Measurements from ENCODE around the gene CFAP20DC.
A peak's percentile ranks its signal among the peaks of the same experiment; 100 is the strongest.

The CFAP20DC gene

DNA sequence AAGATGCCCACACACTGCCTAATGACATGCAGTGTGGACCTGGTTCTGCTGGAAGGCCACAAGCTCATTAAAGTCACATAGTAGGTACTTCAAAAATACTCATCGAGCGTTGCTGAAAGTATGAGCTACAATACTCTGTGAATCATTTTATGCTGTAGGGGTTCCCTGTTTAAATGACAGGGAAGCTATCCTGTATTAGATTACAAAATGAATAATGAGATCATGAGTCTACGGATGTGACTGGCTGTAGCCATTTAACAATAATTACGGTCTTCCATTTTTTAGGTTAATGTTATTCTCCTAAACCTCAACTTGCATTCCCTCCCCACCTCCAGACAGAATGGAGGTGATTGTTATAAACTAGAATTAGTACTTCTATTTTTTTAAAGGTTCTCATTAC is 255.1 kb downstream of the CFAP20DC start:
- DNase-seq: no peak

DNA sequence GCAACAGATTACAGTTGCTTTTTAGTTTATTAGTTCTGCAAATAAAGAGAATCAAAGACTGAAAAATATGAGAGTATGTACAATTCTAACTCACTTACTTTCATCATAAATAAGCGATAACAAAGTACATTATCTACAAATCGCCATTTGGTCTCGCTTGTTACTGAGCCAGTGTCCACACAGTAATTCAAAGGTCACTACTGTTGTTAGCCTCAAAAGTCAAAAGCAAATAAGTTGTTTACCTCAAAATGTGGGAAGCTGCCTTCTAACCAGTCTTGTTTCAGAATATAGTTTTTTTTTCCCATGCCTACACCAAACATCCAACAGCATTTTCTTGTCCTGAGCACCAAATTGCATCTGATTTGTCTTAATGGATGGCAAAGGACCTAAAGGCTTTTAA is 255.9 kb downstream of the CFAP20DC start:
- no peak for DNase-seq

DNA sequence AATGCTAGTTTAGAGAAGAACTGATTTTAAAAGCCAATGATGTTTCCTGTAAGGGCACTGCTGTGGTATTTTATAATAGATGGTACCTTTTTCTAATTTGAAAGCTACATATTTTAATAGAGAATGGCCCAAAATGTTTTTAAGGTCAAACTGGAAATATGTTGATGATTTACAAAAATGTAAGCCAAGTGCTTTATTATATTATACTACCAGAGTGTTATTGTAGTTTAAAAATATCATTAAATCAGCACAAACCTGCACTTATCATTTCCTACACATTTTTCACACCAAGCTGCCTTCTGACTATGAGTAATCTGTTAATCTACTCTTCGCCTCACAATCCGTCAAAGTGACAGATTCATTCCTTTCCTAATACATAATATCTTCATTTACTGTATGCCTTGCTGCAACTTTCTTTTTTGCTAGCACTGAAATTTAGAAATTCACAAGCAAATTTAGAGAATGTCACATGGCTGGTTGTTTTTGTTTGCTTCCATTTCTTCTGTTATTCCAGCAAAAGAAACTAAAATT is 256.8 kb downstream of the CFAP20DC start:
- DNase-seq: no peak

DNA sequence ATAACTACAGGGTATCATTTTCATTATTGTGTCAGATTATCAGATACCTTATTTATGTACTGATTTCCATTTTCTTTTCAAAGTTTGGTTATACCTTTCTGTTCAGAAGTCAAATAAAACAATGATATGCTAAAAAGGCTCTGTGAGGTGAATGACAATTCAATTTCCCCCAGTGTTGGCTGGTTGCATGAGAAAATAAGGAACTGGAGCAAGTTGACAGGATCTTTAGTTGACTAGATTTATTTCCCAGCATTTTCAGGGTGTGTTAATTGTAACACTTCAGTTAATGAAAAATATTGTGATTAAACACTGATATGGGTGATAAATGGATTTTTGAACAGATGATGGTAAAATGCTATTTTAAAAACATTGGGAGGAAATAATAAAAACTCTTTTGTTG is 260.4 kb downstream of the CFAP20DC start:
- DNase-seq: no peak

DNA sequence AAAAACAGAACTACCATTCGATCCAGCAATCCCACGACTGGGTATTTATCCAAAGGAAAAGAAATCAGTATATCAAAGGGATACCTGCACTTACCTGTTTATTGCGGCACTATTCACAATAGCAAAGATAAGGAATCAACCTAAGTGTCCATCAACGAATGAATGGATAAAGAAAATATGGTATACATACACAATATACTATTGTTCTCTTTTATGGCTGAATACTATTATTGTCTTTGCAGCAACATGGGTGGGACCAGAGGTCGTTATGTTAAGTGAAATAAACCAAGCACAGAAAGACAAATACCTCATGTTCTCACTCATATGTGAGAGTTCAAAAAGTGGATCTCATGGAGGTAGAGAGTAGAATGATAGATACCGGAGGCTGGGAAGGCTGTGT is 264.9 kb downstream of the CFAP20DC start:
- no peak for DNase-seq

DNA sequence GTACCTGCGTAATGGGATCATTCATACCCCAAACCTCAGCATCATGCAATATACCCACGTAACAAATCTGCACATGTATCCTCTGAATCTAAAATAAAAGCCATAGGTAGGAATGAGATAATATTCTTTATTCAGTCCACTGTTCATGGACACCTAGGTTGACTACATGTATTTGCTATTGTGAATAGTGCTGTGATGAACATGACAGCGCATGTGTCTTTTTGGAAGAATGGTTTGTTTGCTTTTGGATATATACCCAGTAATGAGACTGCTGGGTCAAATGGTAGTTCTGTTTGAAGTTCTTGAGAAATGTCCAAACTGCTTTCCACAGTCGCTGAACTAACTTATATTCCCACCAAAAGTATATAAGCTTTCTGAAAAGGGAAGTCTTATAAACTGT is 265.4 kb downstream of the CFAP20DC start:
- DNase-seq: no peak

DNA sequence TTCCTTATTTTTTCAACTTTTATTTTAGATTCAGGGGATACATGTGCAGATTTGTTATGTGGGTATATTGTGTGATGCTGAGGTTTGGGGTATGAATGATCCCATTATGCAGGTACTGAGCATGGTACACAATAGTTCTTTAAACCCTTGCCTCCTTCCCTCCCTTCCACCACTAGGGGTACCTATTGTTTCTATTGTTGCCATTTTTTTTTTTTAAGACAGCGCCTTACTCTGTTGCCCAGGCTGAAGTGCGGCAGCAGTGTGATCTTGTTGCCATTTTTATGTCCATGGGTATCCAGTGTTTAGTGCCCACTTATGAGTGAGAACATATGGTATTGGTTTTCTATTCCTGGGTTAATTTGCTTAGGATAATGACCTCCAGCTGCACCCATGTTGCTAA is 266.0 kb downstream of the CFAP20DC start:
- DNase-seq: no peak

DNA sequence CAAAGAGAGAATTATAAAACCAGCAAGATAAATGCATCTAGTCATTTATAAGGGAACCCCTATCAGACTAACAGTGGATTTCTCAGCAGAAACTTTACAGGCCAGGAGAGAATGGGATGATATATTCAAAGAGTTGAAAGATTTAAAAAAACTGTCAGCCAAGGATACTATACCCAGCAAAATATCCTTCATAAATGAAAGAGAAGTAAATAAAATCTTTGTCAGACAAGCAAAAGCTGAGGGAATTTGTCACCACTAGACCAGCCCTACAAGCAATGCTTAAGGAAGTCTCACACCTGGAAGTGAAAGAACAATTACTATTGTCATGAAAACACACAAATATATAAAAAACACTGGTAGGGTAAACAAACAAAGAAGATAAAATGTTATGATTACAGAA is 269.9 kb downstream of the CFAP20DC start:
- peak; percentile 0 for DNase-seq

DNA sequence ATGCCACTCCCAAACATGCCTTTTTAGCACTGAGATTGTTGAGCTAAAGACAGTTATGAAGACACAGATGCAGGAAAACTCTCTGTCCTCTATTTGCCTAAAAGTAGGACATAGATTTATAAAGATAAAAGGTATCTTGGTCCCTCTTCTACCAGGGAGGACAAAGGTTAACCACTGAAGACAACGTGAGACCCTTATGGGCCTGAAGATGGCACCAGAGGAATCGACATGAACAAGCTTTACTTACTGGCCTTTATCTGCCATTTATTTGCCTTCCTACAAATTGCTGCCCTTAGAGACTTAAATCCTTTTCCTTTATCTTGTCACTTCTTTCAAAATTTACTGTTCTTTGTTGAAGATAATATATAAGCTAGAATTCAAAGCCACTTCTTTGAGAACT is 273.6 kb downstream of the CFAP20DC start:
- no peak for DNase-seq

DNA sequence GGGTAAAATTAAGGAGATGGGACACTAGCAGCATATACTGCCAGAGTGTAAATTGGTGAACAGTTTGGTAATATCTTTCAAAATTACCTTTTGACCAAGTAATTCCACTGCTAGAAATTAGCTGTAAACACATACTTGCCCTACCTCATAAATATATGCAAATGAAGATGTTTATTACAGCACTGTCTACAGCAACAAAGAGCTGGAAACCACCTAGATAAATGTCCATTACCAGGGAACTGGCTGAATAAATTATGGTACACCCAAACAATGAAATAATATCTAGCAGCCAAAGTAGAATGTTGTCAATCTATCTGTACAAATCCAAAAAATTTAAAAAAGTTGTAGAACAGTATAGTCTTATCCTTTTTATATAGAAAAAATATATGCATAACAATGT is 277.4 kb downstream of the CFAP20DC start:
- DNase-seq: no peak

DNA sequence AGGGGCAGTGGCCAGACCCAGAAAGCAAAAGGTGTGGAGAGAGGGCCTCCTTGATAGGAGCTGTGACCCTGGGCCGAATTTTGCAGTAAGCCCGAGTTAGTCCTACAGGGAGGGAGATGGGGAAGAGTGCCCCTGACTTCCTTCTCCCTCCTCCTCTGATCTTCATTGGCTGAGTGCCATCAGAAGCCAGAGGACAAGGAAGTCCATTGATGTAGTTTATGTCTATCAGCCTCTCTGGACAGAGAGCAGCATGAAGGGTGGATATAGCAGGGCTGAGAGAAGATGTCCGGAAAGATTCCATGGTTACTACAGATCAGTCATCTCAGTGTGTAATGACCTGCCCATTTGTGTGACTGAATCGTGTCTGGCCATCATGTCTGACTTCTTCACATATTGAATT is 280.8 kb downstream of the CFAP20DC start:
- DNase-seq: no peak

DNA sequence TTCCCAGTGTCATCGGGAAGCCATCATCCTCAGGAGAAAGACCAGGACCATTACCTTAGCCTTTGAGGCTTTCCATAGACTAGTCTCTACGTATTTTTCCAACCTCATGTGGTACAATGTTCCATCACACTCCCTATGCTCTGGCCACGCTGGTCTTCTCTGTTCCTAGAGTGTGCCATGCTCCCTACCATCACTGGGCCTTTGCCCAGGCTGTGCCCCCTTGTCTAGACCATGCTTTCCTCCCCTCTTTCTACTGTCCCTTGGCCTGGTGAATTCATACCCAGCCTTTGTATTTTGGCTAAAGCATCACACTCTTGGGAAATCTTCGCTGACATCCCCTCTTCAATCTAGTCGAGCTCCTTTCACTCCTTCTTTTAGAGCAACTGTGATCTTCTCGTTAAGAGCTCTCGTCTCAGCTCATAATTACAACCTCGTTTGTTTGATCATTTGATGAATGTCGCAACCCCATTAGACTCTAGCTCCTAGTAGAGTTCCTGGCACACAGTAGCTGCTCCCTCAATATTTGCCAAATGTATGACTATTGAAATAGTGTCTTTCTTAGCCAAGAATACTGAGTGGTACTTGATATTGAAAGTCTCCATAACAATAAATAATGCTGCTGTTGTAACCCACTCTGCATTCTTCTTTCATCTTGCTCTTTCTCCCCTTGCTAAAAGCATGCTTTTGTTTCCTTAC is 283.1 kb downstream of the CFAP20DC start:
- DNase-seq: no peak

DNA sequence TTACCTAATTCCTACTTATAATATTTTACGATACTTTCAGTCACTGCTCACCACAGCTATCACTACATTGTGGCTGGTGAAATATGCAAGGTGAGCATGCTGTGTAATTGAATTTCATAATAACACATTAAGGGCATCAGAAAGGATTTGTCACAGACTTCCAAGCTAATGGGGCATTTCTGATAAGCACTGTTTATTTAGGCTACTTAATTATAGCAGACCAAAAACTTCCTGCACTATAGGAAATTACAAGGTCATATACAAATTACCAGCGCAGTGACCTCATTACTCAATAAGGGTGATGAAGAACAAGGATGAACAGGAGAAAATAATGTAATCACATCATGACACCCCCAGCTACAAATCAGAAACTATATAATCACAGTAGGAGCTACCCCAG is 294.7 kb downstream of the CFAP20DC start:
- no peak for DNase-seq

DNA sequence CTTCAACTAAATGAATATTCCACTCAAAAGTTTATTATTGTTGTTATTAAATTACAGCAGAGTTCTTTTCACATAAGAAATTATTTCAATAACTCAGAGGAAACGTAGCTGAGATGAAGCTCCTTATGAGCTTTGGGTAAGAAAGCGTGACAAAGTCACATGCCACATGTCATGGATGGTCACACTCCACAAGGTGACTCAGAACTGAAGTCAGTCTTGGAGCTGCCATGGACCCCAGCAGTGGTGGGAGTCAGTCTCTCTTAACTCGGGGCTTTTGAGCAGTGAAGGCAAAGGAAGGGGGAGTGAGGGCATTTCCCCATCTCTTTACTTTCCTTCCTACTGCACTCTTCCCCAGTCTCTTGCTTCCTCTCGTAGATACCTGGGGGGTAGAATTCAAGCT is 295.8 kb downstream of the CFAP20DC start:
- no peak for DNase-seq

DNA sequence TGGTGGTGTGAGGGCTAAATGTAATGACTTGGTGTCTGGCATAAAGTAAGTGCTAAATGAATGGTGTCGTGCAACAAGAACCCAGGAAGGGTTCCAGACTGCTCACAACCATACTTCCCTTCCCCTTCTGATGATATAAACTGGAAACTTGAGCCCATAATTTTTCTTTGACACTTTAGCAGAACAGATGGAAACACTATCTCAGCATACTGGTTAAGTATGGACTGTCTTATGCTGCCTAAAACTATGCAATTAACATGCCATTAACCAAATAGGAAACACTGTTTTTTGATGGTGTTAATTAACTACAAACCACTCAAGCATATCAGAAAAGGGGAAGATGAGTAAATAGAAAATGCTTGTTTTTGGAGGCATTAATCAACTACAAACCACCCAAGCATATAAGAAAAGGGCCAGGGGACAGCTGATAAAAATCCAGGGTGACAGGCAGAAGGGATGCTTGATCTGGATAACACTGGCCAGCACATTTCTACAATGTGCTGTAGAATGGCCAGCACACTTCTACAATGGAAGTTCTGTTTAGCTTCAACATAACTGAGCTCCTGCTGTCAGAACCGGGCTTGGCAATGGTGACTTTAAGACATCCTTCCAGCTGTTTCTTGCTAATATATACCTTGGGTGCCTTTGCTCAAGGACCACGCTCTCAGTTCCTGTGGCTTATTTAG is 297.8 kb downstream of the CFAP20DC start:
- DNase-seq: no peak

DNA sequence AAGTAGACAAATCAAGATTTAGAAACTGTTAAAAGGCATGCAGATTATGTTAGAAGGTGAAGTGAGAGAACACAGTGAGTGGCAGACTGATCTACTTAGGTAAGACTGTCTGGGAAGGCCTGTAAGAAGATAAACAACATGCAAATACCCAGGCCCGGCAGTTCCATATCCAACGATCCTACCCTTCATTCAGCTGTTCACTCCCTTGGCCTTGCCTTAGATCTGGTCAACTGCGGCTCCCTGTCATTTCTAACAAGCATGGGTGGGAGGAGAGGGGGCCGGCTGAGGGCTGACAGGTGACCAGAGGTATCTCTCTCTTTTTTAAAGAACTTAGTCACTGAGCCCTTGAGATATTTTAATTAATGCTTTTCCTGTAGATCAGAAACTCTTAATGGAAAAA is 298.6 kb downstream of the CFAP20DC start:
- DNase-seq: no peak

DNA sequence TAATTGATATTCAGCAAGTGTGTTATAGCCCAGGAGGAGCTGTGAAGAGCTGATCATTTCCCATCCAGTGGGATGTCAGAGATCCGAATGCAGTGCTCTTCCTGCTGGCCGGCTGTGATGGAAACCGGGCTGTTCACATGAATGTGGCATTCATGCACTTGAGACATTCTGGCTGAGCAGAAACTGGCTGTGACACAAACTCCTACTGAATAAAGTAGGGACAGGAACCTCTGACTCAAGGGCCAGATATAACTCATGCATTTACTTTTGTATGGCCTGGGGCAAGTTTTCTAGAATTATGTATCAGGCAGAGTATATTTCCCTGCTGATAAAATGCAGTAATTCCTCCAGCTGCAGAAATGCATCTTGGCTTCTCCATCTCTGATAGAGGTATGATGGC is 299.9 kb downstream of the CFAP20DC start:
- DNase-seq: no peak

DNA sequence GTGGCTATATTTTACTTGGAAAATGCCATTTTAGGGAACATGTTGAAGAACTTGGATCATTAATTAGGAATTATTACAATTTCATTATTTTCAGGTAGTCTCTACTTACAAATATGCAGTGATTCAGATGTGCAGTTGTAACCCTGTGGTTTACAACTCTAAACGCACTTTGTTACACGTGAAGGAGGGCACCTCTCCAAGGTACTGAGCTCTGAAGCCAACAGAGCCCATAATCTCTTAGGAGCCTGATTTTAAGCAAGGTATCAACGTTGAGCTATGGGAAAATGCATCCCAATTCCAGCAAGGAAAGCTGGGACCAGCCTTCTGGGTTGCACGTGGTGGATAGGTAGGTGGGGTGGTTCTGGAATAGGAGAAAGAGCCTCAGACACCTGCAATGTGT is 301.8 kb downstream of the CFAP20DC start:
- no peak for DNase-seq

DNA sequence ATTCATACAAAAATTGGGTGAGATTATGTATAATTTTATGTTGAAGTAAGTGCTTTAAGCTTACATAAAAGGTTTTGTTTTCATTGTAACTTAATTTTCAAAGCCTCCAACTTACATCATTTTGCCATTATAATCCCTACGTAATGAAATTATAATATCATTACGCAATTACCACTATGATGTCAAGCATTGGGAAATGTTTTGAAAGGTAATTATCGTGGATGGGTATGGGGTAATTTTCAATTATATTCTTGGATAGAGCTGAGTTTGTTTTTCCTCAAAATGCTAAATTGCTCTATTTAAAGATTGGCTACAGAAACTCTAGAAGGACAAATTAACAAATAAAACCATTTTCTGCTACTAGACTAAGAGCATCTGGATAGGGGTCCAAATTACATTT is 303.1 kb downstream of the CFAP20DC start:
- no peak for DNase-seq

DNA sequence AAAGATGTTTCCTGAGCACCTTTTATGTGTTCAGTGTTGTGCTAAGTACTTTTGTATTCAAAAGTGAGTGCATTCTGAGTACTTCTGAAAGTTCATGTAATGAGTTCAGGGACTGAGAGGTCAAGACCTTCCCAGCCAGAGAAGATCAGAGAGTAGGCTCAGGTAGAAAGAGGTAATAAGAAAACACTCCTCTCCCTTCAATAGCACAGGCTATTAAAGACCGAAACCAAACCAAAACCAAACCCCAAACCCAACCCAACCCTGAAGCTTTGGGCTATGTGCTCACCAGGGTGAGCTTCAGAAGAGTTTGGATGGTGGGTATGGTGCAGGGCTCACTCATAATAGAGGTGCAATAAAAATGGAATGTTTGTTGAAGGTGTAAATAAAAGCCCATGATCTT is 306.5 kb downstream of the CFAP20DC start:
- no peak for DNase-seq

DNA sequence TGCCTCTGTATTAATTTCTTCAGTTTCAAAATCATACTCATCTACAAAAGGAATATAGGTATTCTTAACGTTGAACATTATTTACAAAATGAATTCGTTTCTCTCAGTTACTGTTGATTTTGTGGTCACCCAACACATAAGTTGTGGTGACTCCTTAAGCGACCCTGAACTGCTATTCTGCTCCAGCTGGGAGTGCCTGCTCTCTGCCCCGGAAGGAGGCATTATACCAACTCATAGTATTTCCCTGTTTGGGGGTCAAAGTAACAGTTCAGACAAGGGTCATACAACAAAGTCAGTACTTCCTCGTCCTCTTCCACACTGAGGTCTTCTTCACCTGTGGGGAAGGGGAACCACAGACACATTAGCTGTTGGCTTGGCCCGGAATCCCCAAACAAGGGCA is 307.6 kb downstream of the CFAP20DC start:
- no peak for DNase-seq

DNA sequence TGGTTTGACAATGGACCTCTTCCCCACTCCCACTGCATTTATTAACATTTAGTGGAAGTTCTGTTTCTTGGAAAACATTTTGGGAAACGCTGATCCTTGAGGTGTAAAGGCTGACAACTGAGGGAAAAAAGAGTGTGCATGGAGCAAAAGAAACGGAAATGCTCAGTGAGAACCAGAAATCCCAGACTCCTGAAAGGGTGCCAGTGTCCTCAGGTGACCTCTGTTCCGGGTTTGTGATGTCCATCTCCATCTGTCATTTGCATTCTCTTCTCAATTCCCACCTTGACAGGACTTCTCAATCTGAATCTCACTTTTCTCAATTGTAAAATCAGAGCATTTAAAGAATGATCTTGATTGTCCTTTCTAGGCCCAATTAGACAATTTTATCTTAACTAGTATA is 312.2 kb downstream of the CFAP20DC start:
- DNase-seq: no peak

DNA sequence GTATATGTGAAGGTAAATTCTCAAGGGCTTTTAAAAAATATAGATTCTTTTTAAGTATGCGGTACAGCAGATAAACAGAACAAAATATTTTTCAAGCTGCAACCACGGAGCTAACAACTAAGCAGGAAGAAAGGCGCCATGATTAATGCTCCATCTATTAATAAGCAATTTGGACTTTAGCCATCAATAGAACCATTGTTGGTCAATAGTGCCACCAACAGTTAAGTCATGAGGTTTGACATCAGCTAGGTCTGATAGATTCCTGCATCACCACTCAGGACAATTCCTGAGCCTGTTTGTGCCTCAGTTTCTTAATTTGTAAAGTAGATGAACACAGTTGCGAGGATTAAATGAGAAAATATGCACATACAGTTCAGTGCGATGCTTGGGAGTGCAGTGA is 318.2 kb downstream of the CFAP20DC start:
- no peak for DNase-seq

DNA sequence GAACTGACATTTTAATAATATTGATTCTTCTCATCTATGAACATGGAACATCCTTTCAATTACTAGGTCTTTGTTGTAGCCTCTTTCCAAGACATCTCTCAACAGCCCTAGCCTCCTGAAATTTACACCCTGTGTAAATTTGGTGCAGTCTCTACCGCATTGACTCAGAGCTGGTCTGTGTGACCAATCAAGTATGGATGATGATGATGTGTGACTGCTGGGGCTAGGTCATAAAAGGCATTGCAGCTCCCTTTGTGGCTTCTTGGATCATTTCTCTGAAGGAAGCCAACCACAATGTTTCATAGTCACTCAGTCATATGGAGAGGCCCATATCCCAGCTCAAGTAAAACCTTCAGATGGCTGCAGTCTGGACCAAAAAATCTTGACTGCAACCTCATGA is 321.1 kb downstream of the CFAP20DC start:
- no peak for DNase-seq

DNA sequence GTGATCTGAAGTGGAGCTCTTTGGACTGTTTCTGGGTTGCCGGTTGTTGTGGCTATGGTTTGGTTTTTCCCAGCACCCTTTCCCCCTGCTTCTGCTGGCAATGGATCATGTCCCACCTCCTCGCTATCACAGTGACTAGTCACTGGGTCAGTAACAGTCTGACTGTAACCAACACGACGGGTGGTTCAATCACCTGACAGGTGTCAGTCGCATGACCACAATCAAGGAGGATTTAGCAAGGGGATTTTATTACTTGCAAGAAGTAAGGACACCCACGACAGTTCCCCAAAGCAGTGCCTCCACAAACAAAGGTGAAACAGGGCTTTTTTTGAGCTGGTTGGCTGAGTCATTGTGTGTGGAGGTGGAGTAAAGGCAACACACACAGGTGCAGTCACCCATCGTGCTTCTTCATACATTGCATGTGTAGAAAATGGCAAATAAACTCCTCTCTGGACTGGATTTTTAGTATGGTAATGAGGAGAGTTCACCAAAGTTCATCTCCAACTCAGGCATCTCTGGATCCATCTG is 324.4 kb downstream of the CFAP20DC start:
- DNase-seq: no peak
